Left kidney (tissue), 2 donors: ENCODE data around the gene AP1B1. TPM values are rescaled to one million over a fixed set of nuclear protein-coding genes. Genes with fewer than 3 reads are reported as not detected.

Experiments used
- DNase-seq: peaks from one replicate; pipeline ENCODE4 v3.0.0-alpha.2; 2013
- polyA plus RNA-seq: library from polyadenylated mRNA; unstranded; fragments of 120-200 nt; gene quantifications from one replicate; pipeline ENCODE4 v1.2.1, GENCODE V29; 2013; ENCODE audit not compliant: insufficient read length

The AP1B1 gene
- polyA plus RNA-seq, 1 donor = 43.9 TPM

- no peak for DNase-seq
Measured at GRCh38 chr22:29332886-29333496, 55.4 kb downstream of the AP1B1 start.

- DNase-seq = no peak
Measured at GRCh38 chr22:29331658-29332300, 56.6 kb downstream of the AP1B1 start.

GRCh38 chr22:29331213-29331612 is 57.2 kb downstream of the AP1B1 start:
- no peak for DNase-seq

- no peak for DNase-seq
Measured at GRCh38 chr22:29330753-29331152, 57.6 kb downstream of the AP1B1 start.

GRCh38 chr22:29330291-29330690 is 58.1 kb downstream of the AP1B1 start:
- DNase-seq = no peak

- no peak for DNase-seq
Measured at GRCh38 chr22:29329581-29329980, 58.8 kb downstream of the AP1B1 start.

- no peak for DNase-seq
Measured at GRCh38 chr22:29328566-29329500, 59.5 kb downstream of the AP1B1 start.

- no peak for DNase-seq
Measured at GRCh38 chr22:29328055-29328454, 60.3 kb downstream of the AP1B1 start.

- no peak for DNase-seq
Measured at GRCh38 chr22:29327089-29327764, 61.1 kb downstream of the AP1B1 start.

GRCh38 chr22:29326481-29326880 is 61.9 kb downstream of the AP1B1 start:
- no peak for DNase-seq

- no peak for DNase-seq
Measured at GRCh38 chr22:29325785-29326315, 62.5 kb downstream of the AP1B1 start.

- no peak for DNase-seq
Measured at GRCh38 chr22:29325356-29325755, 63.0 kb downstream of the AP1B1 start.

- DNase-seq = no peak
Measured at GRCh38 chr22:29323641-29324040, 64.7 kb downstream of the AP1B1 start.

- DNase-seq = no peak
Measured at GRCh38 chr22:29320546-29320945, 67.8 kb downstream of the AP1B1 start.

GRCh38 chr22:29319072-29319471 is 69.3 kb downstream of the AP1B1 start:
- no peak for DNase-seq

- DNase-seq = no peak
Measured at GRCh38 chr22:29317827-29318454, 70.4 kb downstream of the AP1B1 start.

GRCh38 chr22:29316141-29316828 is 72.1 kb downstream of the AP1B1 start:
- DNase-seq = no peak

- DNase-seq = no peak
Measured at GRCh38 chr22:29315286-29316140, 72.9 kb downstream of the AP1B1 start, which contains the start of gene RASL10A. Gene RASL10A (minus strand): TSS chr22:29315697. CDS start chr22:29315246, 451 bp downstream.

GRCh38 chr22:29314537-29315285 is 73.7 kb downstream of the AP1B1 start:
- DNase-seq = no peak
